ENCODE results near the gene TCAF2. TPM values are rescaled to one million over a fixed set of nuclear protein-coding genes. Genes with fewer than 3 reads are reported as not detected.

Gene TCAF2
- 1.8 and 3.4 TPM in 2 replicates for total RNA-seq

DNA sequence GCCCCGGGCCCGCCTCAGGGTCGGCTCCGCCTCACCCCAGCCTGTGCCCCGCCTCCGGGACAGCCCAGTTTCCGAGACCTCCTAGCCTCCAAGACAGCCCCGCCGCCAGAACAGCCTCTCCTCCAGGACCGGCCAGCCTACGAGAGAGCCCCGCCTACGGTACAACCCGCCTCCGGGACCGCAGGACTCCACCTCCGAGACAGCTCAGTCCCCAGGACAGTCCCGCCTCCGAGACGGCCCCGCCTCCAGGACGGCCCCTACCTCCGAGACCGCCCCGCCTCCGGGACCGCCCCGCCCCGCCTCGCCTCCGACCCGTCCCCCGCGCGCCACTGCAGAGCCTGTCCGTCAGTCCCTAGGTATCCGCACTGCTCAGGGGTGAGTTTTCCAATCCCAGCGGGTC lies at the start of gene TCAF2:
TSS of gene TCAF2 (plus strand) at position 329 of the 400 bp plus-strand sequence.

DNA sequence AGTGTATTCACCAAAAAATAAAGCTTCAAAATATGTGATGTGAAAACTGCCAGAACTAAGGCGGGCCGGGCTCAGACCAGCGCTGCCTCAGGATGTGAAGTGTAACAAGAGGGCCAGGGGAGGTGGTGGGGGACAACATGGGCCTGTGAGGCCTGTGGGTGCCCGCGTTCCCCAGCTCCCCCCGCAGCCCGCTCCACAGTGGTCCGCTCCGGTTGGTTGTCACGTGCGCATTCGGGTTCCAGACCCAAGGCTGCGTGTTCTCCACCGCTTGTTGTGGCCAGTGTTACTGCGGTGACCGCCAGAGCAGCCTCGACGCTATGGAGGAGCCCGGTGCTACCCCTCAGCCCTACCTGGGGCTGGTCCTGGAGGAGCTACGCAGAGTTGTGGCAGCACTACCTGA lies 49.3 kb upstream of the TCAF2 start, which contains the start of gene CTAGE15:
TSS of gene CTAGE15 (plus strand) at position 301 of the 400 bp plus-strand sequence. CDS start at position 318, 17 bp downstream.

Other genes with a start within 250 kb of the TCAF2 start
- 173 and 187 TPM in 2 replicates for gene ZYX, start 239.6 kb upstream of the TCAF2 start, total RNA-seq
- gene EPHA1, start 212.1 kb upstream of the TCAF2 start, total RNA-seq = not detected in 2 replicates
- gene TAS2R60, start 177.5 kb upstream of the TCAF2 start, total RNA-seq = not detected in 2 replicates
- gene TAS2R41, start 143.1 kb upstream of the TCAF2 start, total RNA-seq = not detected in 2 replicates
- gene CTAGE15, start 49.2 kb upstream of the TCAF2 start, total RNA-seq = not detected in 2 replicates
- gene CTAGE6, start 136.7 kb downstream of the TCAF2 start, total RNA-seq = 0.94 TPM in 1 of 2 replicates, not detected in the other

Data from pericardium fibroblast (primary cell).